HCT116 (cell line): ENCODE measurements around the gene WLS. TPM values are rescaled to one million over a fixed set of nuclear protein-coding genes. Genes with fewer than 3 reads are reported as not detected.

ENCODE experiments used
- ATAC-seq: fragments of 200-7000 bp; cut with Tn5 transposase; 2 replicates; pipeline ENCODE4 v1.9.1; 2020; ENCODE audit warnings: mild to moderate bottlenecking, moderate library complexity
- BruUV-seq: library from RNA; stranded (reverse); fragments of 400-500 nt; replicated peaks from 2 replicates; lab custom pipeline; 2021; lab: Mats Ljungman, UMichigan
- CTCF ChIA-PET: fragments of 300-600 bp; sonication (Branson Sonifier 250); formaldehyde crosslinking; loops from one replicate; lab custom pipeline; 2021; ENCODE audit warnings: antibody characterized with exemption; lab: Charles Lee
- POLR2A ChIA-PET: fragments of 300-600, 350-600 bp; sonication (Branson Sonifier 250); formaldehyde crosslinking; loops from one replicate; lab custom pipeline; 2021; ENCODE audit warnings: antibody characterized with exemption; lab: Charles Lee
- RAD21 ChIA-PET, 2 experiments: fragments of 300-600 bp; sonication (Branson Sonifier 250); formaldehyde crosslinking; loops; one replicate each; lab custom pipeline; 2023; ENCODE audit warnings: low total read pairs in 2 of 2; ENCODE audit not compliant: uncharacterized antibody in 2 of 2, unreplicated experiment in 2 of 2, low non-redundant PET in 1 of 2; lab: Charles Lee
- DNase-seq: peaks from one replicate; pipeline ENCODE4 v3.0.0-alpha.2; 2010; ENCODE audit warnings: low read depth, low spot score
- H2AFZ ChIP-seq: fragments of 200-600 bp; shearing (Covaris generic), sonication (generic); 2 replicates; pipeline ENCODE4 v1.6.1; 2017; ENCODE audit warnings: low read depth, mixed run types, mixed read lengths, antibody characterized with exemption, low read length; ENCODE audit not compliant: poor library complexity, severe bottlenecking
- H3K27ac ChIP-seq: 2 replicates; pipeline ENCODE4 v1.5.1; 2012; ENCODE audit warnings: low read depth, low read length
- H3K27me3 ChIP-seq: fragments of 200-600 bp; sonication (generic); 2 replicates; pipeline ENCODE4 v1.6.1; 2016; ENCODE audit warnings: mixed run types, low read length, mixed read lengths; ENCODE audit not compliant: insufficient read depth
- H3K36me3 ChIP-seq, 2 experiments: fragments of 200-500 bp in 1 of 2; fragments of 200-600 bp in 1 of 2; sonication (Bioruptor generic) in 1 of 2; sonication (generic) in 1 of 2; 2 replicates each; pipeline versions ENCODE4 v1.5.1 to v1.6.1; 2014 to 2016; ENCODE audit warnings: low read length in 2 of 2, inconsistent platforms in 1 of 2, mixed read lengths in 1 of 2, mixed run types in 1 of 2; ENCODE audit not compliant: insufficient read depth in 2 of 2, control insufficient read depth in 1 of 2
- H3K4me1 ChIP-seq, 2 experiments: fragments of 200-600 bp in 1 of 2; sonication (generic) in 1 of 2; 2 replicates each; pipeline versions ENCODE4 v1.5.1 to v1.6.1; 2012 to 2017; ENCODE audit warnings: low read length in 2 of 2, inconsistent platforms in 1 of 2, mild to moderate bottlenecking in 1 of 2, mixed read lengths in 1 of 2, mixed run types in 1 of 2, moderate library complexity in 1 of 2; ENCODE audit not compliant: insufficient read depth in 2 of 2, control insufficient read depth in 1 of 2
- H3K4me2 ChIP-seq: fragments of 200-600 bp; sonication (generic); 2 replicates; pipeline ENCODE4 v1.6.1; 2017; ENCODE audit warnings: mixed run types, low read length, mixed read lengths
- H3K4me3 ChIP-seq, 2 experiments: fragments of 200-600 bp in 1 of 2; sonication (generic) in 1 of 2; replicated peaks in 1 of 2; 2 replicates each; pipeline ENCODE4 v1.5.1; 2011 to 2016; ENCODE audit warnings: low read length in 2 of 2, control low read depth in 1 of 2, low read depth in 1 of 2, mild to moderate bottlenecking in 1 of 2, mixed read lengths in 1 of 2, mixed run types in 1 of 2
- H3K79me2 ChIP-seq: fragments of 200-600 bp; sonication (generic); 2 replicates; pipeline ENCODE4 v1.6.1; 2017; ENCODE audit warnings: mild to moderate bottlenecking, mixed run types, low read length, moderate library complexity, mixed read lengths; ENCODE audit not compliant: insufficient read depth
- H3K9ac ChIP-seq: fragments of 200-600 bp; sonication (generic); 2 replicates; pipeline ENCODE4 v1.6.1; 2016; ENCODE audit warnings: low read length, mixed read lengths
- H3K9me2 ChIP-seq: fragments of 200-600 bp; sonication (generic), shearing (Covaris generic); 2 replicates; pipeline ENCODE4 v1.6.1; 2017; ENCODE audit warnings: mixed run types, mild to moderate bottlenecking, moderate library complexity; ENCODE audit not compliant: insufficient read depth
- H3K9me3 ChIP-seq, 2 experiments: fragments of 200-500 bp in 1 of 2; fragments of 200-600 bp in 1 of 2; sonication (Bioruptor generic) in 1 of 2; sonication (generic) in 1 of 2; 2 replicates each; pipeline ENCODE4 v1.6.1; 2014 to 2017; ENCODE audit warnings: low read length in 2 of 2, mixed read lengths in 2 of 2, inconsistent platforms in 1 of 2, low read depth in 1 of 2, mild to moderate bottlenecking in 1 of 2, mixed run types in 1 of 2, moderate library complexity in 1 of 2; ENCODE audit not compliant: control insufficient read depth in 1 of 2, insufficient read depth in 1 of 2
- H4K20me1 ChIP-seq: fragments of 200-600 bp; sonication (generic), shearing (Covaris generic); 2 replicates; pipeline ENCODE4 v1.6.1; 2017; ENCODE audit warnings: mixed run types, mild to moderate bottlenecking, moderate library complexity; ENCODE audit not compliant: insufficient read depth
- ATF3 ChIP-seq: IDR thresholded peaks from 2 replicates; pipeline ENCODE4 v1.6.1; 2012
- CBX3 ChIP-seq: IDR thresholded peaks from 2 replicates; pipeline ENCODE4 v1.6.1; 2012; ENCODE audit warnings: low read depth
- CTCF ChIP-seq, 3 experiments: fragments of 200-600 bp in 1 of 3; sonication (generic) in 1 of 3; IDR thresholded peaks in 2 of 3; conservative IDR thresholded peaks in 1 of 3; 2 replicates each; pipeline ENCODE4 v1.5.1; 2012 to 2017; ENCODE audit warnings: low read depth in 2 of 3, low read length in 2 of 3, antibody characterized with exemption in 1 of 3, borderline replicate concordance in 1 of 3, control low read depth in 1 of 3, mild to moderate bottlenecking in 1 of 3, mixed read lengths in 1 of 3, mixed run types in 1 of 3, moderate library complexity in 1 of 3; ENCODE audit not compliant: insufficient read depth in 1 of 3
- EGR1 ChIP-seq: IDR thresholded peaks from 2 replicates; pipeline ENCODE4 v1.6.1; 2012; ENCODE audit warnings: low read depth
- ELF1 ChIP-seq: IDR thresholded peaks from 2 replicates; pipeline ENCODE4 v1.6.1; 2012; ENCODE audit warnings: low read depth, borderline replicate concordance
- EZH2 ChIP-seq: fragments of 200-600 bp; sonication (generic); IDR thresholded peaks from 2 replicates; pipeline ENCODE4 v1.6.1; 2017; ENCODE audit warnings: antibody characterized with exemption, mixed run types
- FOSL1 ChIP-seq: IDR thresholded peaks from 2 replicates; pipeline ENCODE4 v1.6.1; 2012; ENCODE audit warnings: low read depth
- JUND ChIP-seq: IDR thresholded peaks from 2 replicates; pipeline ENCODE4 v1.6.1; 2012
- POLR2A ChIP-seq: IDR thresholded peaks from 2 replicates; pipeline ENCODE4 v1.7.0; 2011; ENCODE audit warnings: borderline replicate concordance; ENCODE audit not compliant: insufficient read depth, insufficient read length; ENCODE audit errors: extremely low read depth
- POLR2AphosphoS5 ChIP-seq: IDR thresholded peaks from 2 replicates; pipeline ENCODE4 v1.6.1; 2011; ENCODE audit warnings: mild to moderate bottlenecking, low read depth, low read length, moderate library complexity
- RAD21 ChIP-seq: IDR thresholded peaks from 2 replicates; pipeline ENCODE4 v1.6.1; 2012; ENCODE audit warnings: low read depth, mild to moderate bottlenecking
- SIN3A ChIP-seq: IDR thresholded peaks from 2 replicates; pipeline ENCODE4 v1.6.1; 2012; ENCODE audit warnings: low read depth
- SP1 ChIP-seq: IDR thresholded peaks from 2 replicates; pipeline ENCODE4 v1.6.1; 2012; ENCODE audit warnings: low read depth
- SRF ChIP-seq: IDR thresholded peaks from 2 replicates; pipeline ENCODE4 v1.6.1; 2012; ENCODE audit warnings: low read depth
- TCF7L2 ChIP-seq: IDR thresholded peaks from 2 replicates; pipeline ENCODE4 v1.7.0; 2011; ENCODE audit warnings: borderline replicate concordance, inconsistent platforms; ENCODE audit not compliant: insufficient read depth, insufficient read length; ENCODE audit errors: extremely low read depth
- YY1 ChIP-seq: IDR thresholded peaks from 2 replicates; pipeline ENCODE4 v1.6.1; 2011; ENCODE audit warnings: low read length, low read depth, moderate library complexity, mild to moderate bottlenecking; ENCODE audit not compliant: insufficient replicate concordance; ENCODE audit errors: extremely low read depth
- ZFX ChIP-seq: fragments of 450-650 bp; IDR thresholded peaks from 2 replicates; pipeline ENCODE4 v1.6.1; 2017
- intact Hi-C: fragments of 100-400 bp; cut with micrococcal nuclease; formaldehyde crosslinking; loops from 2 replicates; pipeline ENCODE4 v1.10.0; 2022
- total RNA-seq: library from RNA; stranded (reverse); gene quantifications from one replicate; pipeline ENCODE4 v1.2.1, GENCODE V29; 2021; ENCODE audit not compliant: unreplicated experiment

WLS gene
- total RNA-seq, 1 experiment from 2014 or later = 38.0 TPM

GRCh38 chr1:68273530-68273929, 41.2 kb upstream of the WLS start:
- no peaks in the 10 kb centered on the region for H3K36me3 ChIP-seq
- ChIA-PET RAD21 (no interaction called here), POLR2A (no interaction called here), CTCF (no interaction called here)
- no peak overlapping the region for H3K4me2 ChIP-seq
- DNase-seq (no peak), ATAC-seq (no peak)
- no peak overlapping the region for H3K4me3 ChIP-seq
- H4K20me1 ChIP-seq = no peaks in the 10 kb centered on the region
- H3K27ac ChIP-seq = no peak overlapping the region
- no TSS peak for BruUV-seq
- intact Hi-C loops = no loop called here
- no peaks in the 10 kb centered on the region for H3K27me3 ChIP-seq
- no peak for TF ChIP-seq SIN3A
- TF ChIP-seq EZH2 = no peak
- no peak for TF ChIP-seq CTCF (IDR thresholded peaks at IDR 0.05 in 2 of 3, conservative IDR thresholded peaks at IDR 0.05 in 1 of 3; ENCODE audit: borderline replicate concordance in 1 of 3, insufficient read depth in 1 of 3, low read depth in 2 of 3, low read length in 2 of 3)
- TF ChIP-seq TCF7L2 = no peak
- TF ChIP-seq ELF1 = no peak
- no peak for TF ChIP-seq SP1
- no peak for TF ChIP-seq FOSL1
- no peak for TF ChIP-seq CBX3
- no peak for TF ChIP-seq RAD21
- TF ChIP-seq EGR1 = no peak
- TF ChIP-seq JUND = no peak
- TF ChIP-seq SRF = no peak
- TF ChIP-seq ATF3 = no peak
- no peak for TF ChIP-seq YY1
- no peak for TF ChIP-seq POLR2A
- no peak for TF ChIP-seq ZFX
- no peak for TF ChIP-seq POLR2AphosphoS5
- peaks cover 10 to 20% of the 10 kb centered on the region in 2 experiments for H3K4me1 ChIP-seq
- no peaks in the 10 kb centered on the region for H3K9me3 ChIP-seq
- no peaks in the 10 kb centered on the region for H3K79me2 ChIP-seq
- H2AFZ ChIP-seq = no peak overlapping the region
- no peaks in the 10 kb centered on the region for H3K9me2 ChIP-seq
- H3K9ac ChIP-seq = no peak overlapping the region
